ENCODE data around the gene FBXL12.

- TF ChIP-seq POLR2A (IDR thresholded peaks at IDR 0.05; ENCODE audit: low read length) (no peak), GATA1 (IDR thresholded peaks at IDR 0.05; ENCODE audit: low read depth, low read length) (no peak)
These were observed 37.7 kb upstream of the FBXL12 start for GRCh38 chr19:9856609-9857008.

All from erythroblast (primary cell).